ENCODE data around the gene PPP6R3.

The PPP6R3 gene

DNA sequence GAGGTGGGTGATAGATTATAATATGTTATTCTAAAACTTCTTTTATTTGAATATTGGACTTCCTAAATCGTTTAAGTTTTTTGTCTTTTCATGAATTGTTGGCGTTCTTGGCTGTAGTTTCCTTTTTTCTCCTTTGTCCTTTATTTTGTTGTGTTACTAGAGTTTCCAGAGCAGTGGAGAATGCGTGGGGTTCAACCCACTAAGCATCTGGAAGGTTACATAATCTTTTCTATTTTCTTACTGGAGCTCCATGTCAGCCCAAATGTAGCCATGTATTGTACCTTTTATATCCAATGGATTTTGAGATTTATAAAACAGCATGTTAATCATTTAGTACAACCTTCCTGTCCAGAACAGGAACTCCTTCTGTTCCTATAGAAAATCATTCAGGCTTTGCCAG, 63.2 kb downstream of the PPP6R3 start:
- H3K4me3 ChIP-seq (ENCODE audit: low read depth, low read length) = no peak overlapping the region
- ChIA-PET CTCF (interaction anchor here (1.7 to 1.8 kb wide), 2 partner anchors 11 to 22 kb away, joined by 4 to 6 read pairs; no protein-coding TSS in a partner anchor), POLR2A (no interaction called here)
- no peak for DNase-seq (ENCODE audit: low read depth, low spot score)
- TF ChIP-seq, protein P1, sequence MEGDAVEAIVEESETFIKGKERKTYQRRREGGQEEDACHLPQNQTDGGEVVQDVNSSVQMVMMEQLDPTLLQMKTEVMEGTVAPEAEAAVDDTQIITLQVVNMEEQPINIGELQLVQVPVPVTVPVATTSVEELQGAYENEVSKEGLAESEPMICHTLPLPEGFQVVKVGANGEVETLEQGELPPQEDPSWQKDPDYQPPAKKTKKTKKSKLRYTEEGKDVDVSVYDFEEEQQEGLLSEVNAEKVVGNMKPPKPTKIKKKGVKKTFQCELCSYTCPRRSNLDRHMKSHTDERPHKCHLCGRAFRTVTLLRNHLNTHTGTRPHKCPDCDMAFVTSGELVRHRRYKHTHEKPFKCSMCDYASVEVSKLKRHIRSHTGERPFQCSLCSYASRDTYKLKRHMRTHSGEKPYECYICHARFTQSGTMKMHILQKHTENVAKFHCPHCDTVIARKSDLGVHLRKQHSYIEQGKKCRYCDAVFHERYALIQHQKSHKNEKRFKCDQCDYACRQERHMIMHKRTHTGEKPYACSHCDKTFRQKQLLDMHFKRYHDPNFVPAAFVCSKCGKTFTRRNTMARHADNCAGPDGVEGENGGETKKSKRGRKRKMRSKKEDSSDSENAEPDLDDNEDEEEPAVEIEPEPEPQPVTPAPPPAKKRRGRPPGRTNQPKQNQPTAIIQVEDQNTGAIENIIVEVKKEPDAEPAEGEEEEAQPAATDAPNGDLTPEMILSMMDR (IDR thresholded peaks at IDR 0.05; ENCODE audit: insufficient read depth, low read length, missing control alignments) = no peak

DNA sequence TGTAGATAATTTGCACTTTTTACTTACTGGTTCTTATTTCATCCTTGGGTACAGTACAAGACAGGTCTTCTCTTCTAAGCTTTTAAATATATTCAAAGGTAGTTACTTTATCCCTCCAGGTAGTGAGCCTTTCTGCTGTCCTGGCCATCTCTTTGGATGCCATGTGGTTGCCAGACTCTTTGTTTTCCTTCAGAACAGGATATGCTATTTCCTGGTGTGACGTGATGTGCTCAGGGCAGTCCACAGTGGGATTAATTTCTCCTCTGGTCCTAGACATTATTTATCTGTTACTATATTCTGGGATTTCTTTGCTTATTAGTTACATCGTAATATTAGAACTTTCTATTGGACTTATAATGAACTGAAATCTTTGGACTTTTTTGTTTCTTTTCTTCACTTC, 63.7 kb downstream of the PPP6R3 start:
- CTCF ChIA-PET = interaction anchor here (1.7 to 1.8 kb wide), 2 partner anchors 11 to 22 kb away, joined by 4 to 6 read pairs; no protein-coding TSS in a partner anchor
- POLR2A ChIA-PET = interaction anchor here (0.7 kb wide), 1 partner anchor 26 kb away, joined by 3 read pairs; no protein-coding TSS in a partner anchor

DNA sequence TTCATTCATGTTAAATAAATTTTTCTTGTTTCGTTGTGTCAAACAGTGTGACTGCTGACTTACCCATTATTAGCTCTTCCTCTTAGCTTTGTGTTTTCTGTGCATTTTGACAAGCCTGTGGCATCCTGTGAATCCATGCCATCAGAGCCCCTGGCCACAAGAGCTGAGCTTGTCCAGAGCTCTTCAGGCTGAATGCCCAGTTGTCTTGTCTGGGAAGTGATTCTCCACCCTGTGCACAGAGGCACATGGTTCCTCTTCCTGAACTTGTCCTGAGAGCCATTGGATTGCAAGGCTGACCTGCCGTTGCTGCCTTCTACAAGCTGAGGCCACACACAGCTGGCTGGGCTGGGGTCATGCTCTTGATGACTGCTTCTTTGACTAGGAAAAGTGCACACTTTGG, 64.1 kb downstream of the PPP6R3 start:
- TF ChIP-seq, protein P1 (IDR thresholded peaks at IDR 0.05; ENCODE audit: insufficient read depth, low read length, missing control alignments) = no peak
- no peak for DNase-seq (ENCODE audit: low read depth, low spot score)
- ChIA-PET CTCF (interaction anchor here (1.3 to 1.7 kb wide), 2 partner anchors 10 to 15 kb away, joined by 4 to 6 read pairs; no protein-coding TSS in a partner anchor), POLR2A (interaction anchor here (0.7 kb wide), 1 partner anchor 26 kb away, joined by 3 read pairs; no protein-coding TSS in a partner anchor)
- no peak overlapping the region for H3K4me3 ChIP-seq (ENCODE audit: low read depth, low read length)

More for the DNA sequence above, 63.7 kb downstream of the PPP6R3 start:
- H3K4me3 ChIP-seq (ENCODE audit: low read depth, low read length) = no peak overlapping the region
- no peak for DNase-seq (ENCODE audit: low read depth, low spot score)
- TF ChIP-seq, protein P1 (IDR thresholded peaks at IDR 0.05; ENCODE audit: insufficient read depth, low read length, missing control alignments) = no peak

DNA sequence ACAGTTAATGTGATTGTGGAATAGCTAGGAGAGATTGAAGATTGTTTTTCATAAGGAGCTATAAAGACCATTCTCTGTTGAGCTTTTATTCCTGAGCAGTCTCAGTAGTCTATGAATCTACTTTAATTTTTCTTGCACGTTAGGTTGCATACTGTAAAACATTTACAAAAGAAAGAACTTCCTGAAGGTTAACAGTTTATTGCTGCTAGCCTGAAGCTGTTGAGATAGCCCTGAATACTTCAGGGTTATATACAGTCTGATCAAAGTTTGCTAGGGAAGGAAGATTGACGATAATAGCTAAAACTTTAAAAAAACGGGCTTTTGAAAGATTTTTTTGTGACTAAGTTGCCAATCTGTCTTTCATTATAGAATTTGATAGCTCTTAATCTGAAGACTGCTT, 64.8 kb downstream of the PPP6R3 start:
- ChIA-PET CTCF (interaction anchor here (1.3 to 1.7 kb wide), 2 partner anchors 10 to 15 kb away, joined by 4 to 6 read pairs; no protein-coding TSS in a partner anchor), POLR2A (no interaction called here)

DNA sequence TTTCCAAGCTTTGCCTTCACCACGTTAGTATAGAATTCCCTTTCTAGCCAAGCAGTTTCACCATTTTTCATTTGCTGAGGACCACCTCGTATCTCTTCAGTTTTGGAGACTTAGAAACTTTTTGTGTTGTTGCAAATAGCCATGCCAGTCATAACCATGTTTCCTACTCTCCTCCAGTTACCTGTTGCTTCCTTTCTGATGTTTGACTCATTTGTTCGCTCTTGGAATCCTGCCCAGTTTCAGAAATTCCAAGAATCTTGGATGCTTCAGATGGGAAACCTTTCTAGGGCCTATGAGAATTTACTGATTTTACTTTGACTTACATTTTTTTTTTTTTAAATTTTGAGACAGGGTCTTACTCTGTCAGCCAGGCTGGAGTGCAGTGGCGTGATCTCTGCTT, 65.4 kb downstream of the PPP6R3 start:
- H3K4me3 ChIP-seq (ENCODE audit: low read depth, low read length) = no peak overlapping the region
- ChIA-PET CTCF (interaction anchor here (1.3 kb wide), 1 partner anchor 16 kb away, joined by 4 read pairs; no protein-coding TSS in a partner anchor), POLR2A (no interaction called here)
- TF ChIP-seq, protein P1 (IDR thresholded peaks at IDR 0.05; ENCODE audit: insufficient read depth, low read length, missing control alignments) = no peak
- no peak for DNase-seq (ENCODE audit: low read depth, low spot score)

More for the DNA sequence above, 64.8 kb downstream of the PPP6R3 start:
- TF ChIP-seq, protein P1 (IDR thresholded peaks at IDR 0.05; ENCODE audit: insufficient read depth, low read length, missing control alignments) = no peak
- H3K4me3 ChIP-seq (ENCODE audit: low read depth, low read length) = no peak overlapping the region
- no peak for DNase-seq (ENCODE audit: low read depth, low spot score)

DNA sequence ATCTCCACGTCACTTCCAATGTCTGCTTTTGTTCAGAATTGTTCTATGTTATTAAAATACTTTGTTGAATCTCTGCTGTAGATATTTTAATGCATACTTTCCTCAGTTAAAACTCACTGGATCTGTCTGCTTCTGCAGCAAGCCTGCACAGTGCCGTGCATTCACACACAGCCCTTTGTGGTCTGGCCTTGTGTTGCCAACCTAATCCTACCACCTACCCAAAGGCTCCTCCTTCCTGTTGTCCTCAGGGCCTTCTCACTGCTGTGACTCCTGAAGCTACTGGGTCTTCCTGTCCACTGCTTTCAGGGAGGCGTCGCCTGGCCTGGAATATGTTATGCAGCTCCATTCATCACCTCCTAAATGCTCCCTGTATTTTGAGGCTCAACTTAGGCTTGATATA, 67.0 kb downstream of the PPP6R3 start:
- ChIA-PET CTCF (no interaction called here), POLR2A (no interaction called here)

More for the DNA sequence above, 67.0 kb downstream of the PPP6R3 start:
- no peak overlapping the region for H3K4me3 ChIP-seq (ENCODE audit: low read depth, low read length)
- no peak for DNase-seq (ENCODE audit: low read depth, low spot score)
- TF ChIP-seq, protein P1 (IDR thresholded peaks at IDR 0.05; ENCODE audit: insufficient read depth, low read length, missing control alignments) = no peak
